Erythroblast (primary cell): Measurements from ENCODE around the gene SLC30A4.

ENCODE experiments used
- GATA1 ChIP-seq: IDR thresholded peaks from 2 replicates; pipeline ENCODE4 v1.6.1; 2011; ENCODE audit warnings: low read depth, mild to moderate bottlenecking, control low read depth, low read length, moderate library complexity
- POLR2A ChIP-seq: IDR thresholded peaks from 2 replicates; pipeline ENCODE4 v1.6.1; 2011; ENCODE audit warnings: mild to moderate bottlenecking, low read length

DNA sequence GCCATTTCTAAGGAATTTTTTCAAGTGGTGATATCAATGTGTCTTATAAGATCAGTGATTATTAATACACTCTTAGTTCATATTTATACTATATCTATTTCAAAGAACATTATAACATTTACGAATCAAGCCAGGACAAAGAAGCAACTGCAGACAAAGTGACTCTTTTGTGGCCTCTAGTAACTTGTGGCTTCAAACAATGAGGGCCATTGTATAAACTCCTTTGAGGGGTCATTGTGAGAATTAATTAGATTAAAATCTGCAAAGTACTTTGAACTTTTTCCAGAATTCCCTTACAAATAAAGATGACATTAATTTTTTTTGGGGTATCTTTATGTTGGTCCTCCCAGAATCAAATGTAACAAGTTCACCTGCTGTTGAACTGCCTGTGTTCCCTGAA, 12.3 kb upstream of the SLC30A4 start:
- no peak for TF ChIP-seq POLR2A
- no peak for TF ChIP-seq GATA1
